WTC11 (cell line): ENCODE results near the gene JUND. TPM values are rescaled to one million over a fixed set of nuclear protein-coding genes. Genes with fewer than 3 reads are reported as not detected.

Experiments
- ATAC-seq: fragments of 200-7000 bp; cut with Tn5 transposase; 2 replicates; pipeline ENCODE4 v1.10.0; 2021; ENCODE audit warnings: mild to moderate bottlenecking, moderate library complexity
- CTCF ChIA-PET: fragments of 300-600 bp; sonication (Branson Sonifier 250); formaldehyde crosslinking; loops from one replicate; lab custom pipeline; 2021; ENCODE audit warnings: antibody characterized with exemption; lab: Charles Lee
- POLR2A ChIA-PET: fragments of 350-600 bp; sonication (Branson Sonifier 250); formaldehyde crosslinking; loops from one replicate; lab custom pipeline; 2021; ENCODE audit warnings: antibody characterized with exemption; lab: Charles Lee
- DNase-seq: peaks from one replicate; pipeline ENCODE4 v3.0.0; 2021; ENCODE audit warnings: low spot score
- H3K27ac Mint-ChIP-seq: 2 replicates; pipeline ENCODE4 v1.8.0; 2021; ENCODE audit warnings: mixed read lengths
- H3K27me3 Mint-ChIP-seq: 2 replicates; pipeline ENCODE4 v1.8.0; 2021; ENCODE audit warnings: low read depth, mild to moderate bottlenecking, moderate library complexity, mixed read lengths
- H3K36me3 Mint-ChIP-seq: 2 replicates; pipeline ENCODE4 v1.8.0; 2021; ENCODE audit warnings: mixed read lengths
- H3K4me1 Mint-ChIP-seq: 2 replicates; pipeline ENCODE4 v1.8.0; 2022; ENCODE audit warnings: mixed read lengths
- H3K4me3 Mint-ChIP-seq: 2 replicates; pipeline ENCODE4 v1.8.0; 2021; ENCODE audit warnings: mild to moderate bottlenecking, moderate library complexity, mixed read lengths
- H3K9me3 Mint-ChIP-seq: 2 replicates; pipeline ENCODE4 v1.8.0; 2021; ENCODE audit warnings: mixed read lengths
- ATF6 ChIP-seq: sonication (generic); formaldehyde crosslinking; IDR thresholded peaks from 2 replicates; pipeline ENCODE4 v1.8.1; 2023; ENCODE audit warnings: mild to moderate bottlenecking, missing genetic modification reagents
- GABPB1 ChIP-seq: sonication (generic); formaldehyde crosslinking; IDR thresholded peaks from 2 replicates; pipeline ENCODE4 v1.8.1; 2023; ENCODE audit warnings: mild to moderate bottlenecking, missing genetic modification reagents
- GTF2I ChIP-seq: fragments of 250-450 bp; sonication (Bioruptor Pico); conservative IDR thresholded peaks from 2 replicates; pipeline ENCODE4 v1.4.0; 2021; ENCODE audit warnings: mild to moderate bottlenecking
- JAZF1 ChIP-seq: fragments of 250-450 bp; sonication (Bioruptor Pico); IDR thresholded peaks from 2 replicates; pipeline ENCODE4 v1.9.0; 2021; ENCODE audit warnings: moderate library complexity, mild to moderate bottlenecking, inconsistent platforms
- PRDM15 ChIP-seq: sonication (generic); formaldehyde crosslinking; IDR thresholded peaks from 2 replicates; pipeline ENCODE4 v1.8.0; 2022; ENCODE audit warnings: missing genetic modification reagents
- PREB ChIP-seq: sonication (generic); formaldehyde crosslinking; IDR thresholded peaks from 2 replicates; pipeline ENCODE4 v1.8.1; 2022; ENCODE audit warnings: mild to moderate bottlenecking, missing genetic modification reagents, moderate library complexity, borderline replicate concordance
- RELA ChIP-seq: sonication (generic); formaldehyde crosslinking; IDR thresholded peaks from 2 replicates; pipeline ENCODE4 v1.8.1; 2022; ENCODE audit warnings: missing genetic modification reagents, mild to moderate bottlenecking, borderline replicate concordance
- USF2 ChIP-seq: sonication (generic); formaldehyde crosslinking; IDR thresholded peaks from 2 replicates; pipeline ENCODE4 v1.8.1; 2023; ENCODE audit warnings: mild to moderate bottlenecking, missing genetic modification reagents, moderate library complexity
- ZNF121 ChIP-seq: sonication (generic); formaldehyde crosslinking; IDR thresholded peaks from 2 replicates; pipeline ENCODE4 v1.8.0; 2023; ENCODE audit warnings: missing genetic modification reagents
- ZNF138 ChIP-seq: sonication (generic); formaldehyde crosslinking; conservative IDR thresholded peaks from 2 replicates; pipeline ENCODE4 v1.8.1; 2022; ENCODE audit warnings: mild to moderate bottlenecking, moderate library complexity, missing genetic modification reagents
- ZNF416 ChIP-seq: fragments of 250-450 bp; sonication (Bioruptor Pico); IDR thresholded peaks from 2 replicates; pipeline ENCODE4 v1.9.0; 2021; ENCODE audit warnings: mild to moderate bottlenecking, inconsistent platforms
- ZNF423 ChIP-seq: fragments of 250-450 bp; sonication (Bioruptor Pico); IDR thresholded peaks from 2 replicates; pipeline ENCODE4 v2.1.2; 2022; ENCODE audit warnings: mild to moderate bottlenecking, moderate library complexity
- ZSCAN18 ChIP-seq: fragments of 250-450 bp; sonication (Bioruptor Pico); IDR thresholded peaks from 2 replicates; pipeline ENCODE4 v2.1.2; 2022; ENCODE audit warnings: mild to moderate bottlenecking, moderate library complexity
- total RNA-seq: library from RNA; stranded (reverse); gene quantifications from 3 replicates; pipeline ENCODE4 v1.2.3, GENCODE V29; 2021

The JUND gene
- total RNA-seq, 1 experiment from 2014 or later = 121 TPM

GRCh38 chr19:18287836-18288772 lies 6.7 kb upstream of the JUND start (continued):
- TF ChIP-seq USF2 (CRISPR knock-in tag) (0 out of 2 replicates have a peak, but pooled peaks have one; percentile 12), GABPB1 (no peak), ZSCAN18 (CRISPR knock-in tag) (no peak), ZNF138 (CRISPR knock-in tag) (no peak), ATF6 (CRISPR knock-in tag) (no peak), RELA (CRISPR knock-in tag) (no peak), ZNF423 (CRISPR knock-in tag) (peak; percentile 48; the same call in 1 of the 2 replicates), JAZF1 (no peak), ZNF416 (CRISPR knock-in tag) (peak; percentile 94), PRDM15 (CRISPR knock-in tag) (no peak), PREB (CRISPR knock-in tag) (no peak)

GRCh38 chr19:18286973-18287635 lies 5.7 kb upstream of the JUND start:
- TF ChIP-seq USF2 (CRISPR knock-in tag) (no peak), ZNF121 (CRISPR knock-in tag) (peak; percentile 49; the same call in 1 of the 2 replicates), GTF2I (CRISPR knock-in tag) (peak; percentile 94)
- Mint-ChIP-seq H3K36me3 (no peaks in the 10 kb centered on the region), H3K27ac (peak overlapping the region; percentile 68; the same call in 1 of the 2 replicates), H3K4me1 (peaks cover 52% of the 10 kb centered on the region), H3K4me3 (peak overlapping the region; percentile 61), H3K27me3 (peaks cover 9% of the 10 kb centered on the region), H3K9me3 (no peaks in the 10 kb centered on the region)
- peak; percentile 18 for ATAC-seq
- ChIA-PET CTCF (interaction anchor here (1.2 to 1.9 kb wide), 2 partner anchors 7 to 41 kb away, joined by 4 to 5 read pairs; no protein-coding TSS in a partner anchor), POLR2A (no interaction called here)
- DNase-seq = peak; percentile 47
